ENCODE measurements around the gene KCNT1. TPM values are rescaled to one million over a fixed set of nuclear protein-coding genes. Genes with fewer than 3 reads are reported as not detected.

Gene KCNT1
- total RNA-seq, 1 experiment from 2014 or later = 0.68 TPM

DNA sequence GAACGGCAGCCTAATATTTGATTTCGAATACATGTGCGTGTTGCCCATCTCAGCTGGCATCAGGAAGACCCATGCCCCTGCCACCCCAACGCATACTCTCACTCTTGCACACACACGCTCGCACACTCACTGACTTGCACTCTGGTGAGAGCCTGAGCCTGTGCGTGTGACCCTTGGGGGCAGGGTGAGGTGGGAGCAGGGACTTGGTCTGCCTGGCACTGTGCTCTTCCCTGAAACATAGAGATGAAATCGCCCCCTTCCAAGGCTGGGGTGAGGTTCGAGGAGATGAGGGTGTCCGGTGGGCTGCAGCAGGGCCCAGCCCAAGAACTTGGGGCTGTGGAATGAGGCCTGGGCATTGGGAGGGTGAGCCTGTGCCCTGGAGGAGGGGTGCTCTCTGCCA is 37.7 kb upstream of the KCNT1 start:
- Mint-ChIP-seq H3K4me3 (no peak overlapping the region), H3K27ac (no peak overlapping the region)
- H3K27me3 ChIP-seq (ENCODE audit: insufficient read depth, low read length) = no peaks in the 10 kb centered on the region

More for the DNA sequence above, 37.7 kb upstream of the KCNT1 start:
- no peak overlapping the region for H3K18ac ChIP-seq (ENCODE audit: insufficient read length, low read depth, low read length)
- H3T11ph ChIP-seq (ENCODE audit: low read length) = no peak overlapping the region
- H4K91ac ChIP-seq (ENCODE audit: insufficient read length, low read depth, low read length) = no peak overlapping the region
- no peaks in the 10 kb centered on the region for H3K23me2 ChIP-seq (ENCODE audit: insufficient read length, low read depth, low read length, poor library complexity, severe bottlenecking)
- Mint-ChIP-seq H3K9me3 (peaks cover 11% of the 10 kb centered on the region in 2 experiments), H3K36me3 (ENCODE audit: insufficient read depth in 1 of 3, low read depth in 3 of 3) (peaks cover 7 to 22% (median 8%) of the 10 kb centered on the region in 3 experiments), H3K27me3 (ENCODE audit: low read depth) (peaks cover 2% of the 10 kb centered on the region), H3K4me1 (peaks cover 9 to 14% of the 10 kb centered on the region in 2 experiments)
- H4K20me1 ChIP-seq (ENCODE audit: control insufficient read depth, insufficient read depth, insufficient read length) = peaks cover 2% of the 10 kb centered on the region
- H3K4ac ChIP-seq (ENCODE audit: low read depth, low read length) = no peak overlapping the region
- no peaks in the 10 kb centered on the region for H3K4me1 ChIP-seq (ENCODE audit: insufficient read depth, low read length)
- H3K79me1 ChIP-seq (ENCODE audit: insufficient read depth, low read depth, low read length, poor library complexity, severe bottlenecking) = no peaks in the 10 kb centered on the region
- no peak overlapping the region for H2BK20ac ChIP-seq (ENCODE audit: low read depth, low read length, poor library complexity, severe bottlenecking)
- H4K8ac ChIP-seq (replicated peaks; ENCODE audit: insufficient read length, low read depth, low read length) = no peak overlapping the region
- DNase-seq = peak; percentile 16
- H3K9me3 ChIP-seq (ENCODE audit: control insufficient read depth, low read depth, low read length) = peaks cover 7% of the 10 kb centered on the region
- H2BK15ac ChIP-seq (ENCODE audit: low read depth, low read length) = no peak overlapping the region
- H2BK5ac ChIP-seq (ENCODE audit: insufficient read length, low read length) = no peak overlapping the region
- no peak overlapping the region for H3K27ac ChIP-seq (ENCODE audit: insufficient read length, low read depth, low read length)
- no peak overlapping the region for H3K56ac ChIP-seq (ENCODE audit: insufficient read length, low read depth, low read length)
- H2AFZ ChIP-seq (ENCODE audit: low read length) = no peak overlapping the region
- H3K79me2 ChIP-seq (ENCODE audit: insufficient read depth, low read length) = no peaks in the 10 kb centered on the region
- H3K14ac ChIP-seq (ENCODE audit: insufficient read depth, low read length) = no peak overlapping the region; the same call in 1 of the 2 replicates
- no CpG with 5 or more reads among the region's 10 CpGs for WGBS (ENCODE audit: extremely low coverage, insufficient read length, low lambda C conversion rate)
- H2AK5ac ChIP-seq (ENCODE audit: insufficient read length, low read length) = no peak overlapping the region
- H2BK120ac ChIP-seq (ENCODE audit: low read depth, low read length, poor library complexity, severe bottlenecking) = no peak overlapping the region
- H3K23ac ChIP-seq (ENCODE audit: insufficient read length, low read depth, low read length) = no peak overlapping the region
- TF ChIP-seq, protein P1, sequence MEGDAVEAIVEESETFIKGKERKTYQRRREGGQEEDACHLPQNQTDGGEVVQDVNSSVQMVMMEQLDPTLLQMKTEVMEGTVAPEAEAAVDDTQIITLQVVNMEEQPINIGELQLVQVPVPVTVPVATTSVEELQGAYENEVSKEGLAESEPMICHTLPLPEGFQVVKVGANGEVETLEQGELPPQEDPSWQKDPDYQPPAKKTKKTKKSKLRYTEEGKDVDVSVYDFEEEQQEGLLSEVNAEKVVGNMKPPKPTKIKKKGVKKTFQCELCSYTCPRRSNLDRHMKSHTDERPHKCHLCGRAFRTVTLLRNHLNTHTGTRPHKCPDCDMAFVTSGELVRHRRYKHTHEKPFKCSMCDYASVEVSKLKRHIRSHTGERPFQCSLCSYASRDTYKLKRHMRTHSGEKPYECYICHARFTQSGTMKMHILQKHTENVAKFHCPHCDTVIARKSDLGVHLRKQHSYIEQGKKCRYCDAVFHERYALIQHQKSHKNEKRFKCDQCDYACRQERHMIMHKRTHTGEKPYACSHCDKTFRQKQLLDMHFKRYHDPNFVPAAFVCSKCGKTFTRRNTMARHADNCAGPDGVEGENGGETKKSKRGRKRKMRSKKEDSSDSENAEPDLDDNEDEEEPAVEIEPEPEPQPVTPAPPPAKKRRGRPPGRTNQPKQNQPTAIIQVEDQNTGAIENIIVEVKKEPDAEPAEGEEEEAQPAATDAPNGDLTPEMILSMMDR (conservative IDR thresholded peaks at IDR 0.05) = no peak
- no peak overlapping the region for H3K4me2 ChIP-seq (ENCODE audit: insufficient read depth, insufficient read length, low read length)
- H3K9ac ChIP-seq (ENCODE audit: extremely low read depth, insufficient read length, low read length) = no peak overlapping the region
- H2BK12ac ChIP-seq (ENCODE audit: insufficient read length, low read depth, low read length) = no peak overlapping the region
- H4K5ac ChIP-seq (ENCODE audit: insufficient read length, low read depth, low read length) = no peak overlapping the region
